RPMI8226 (cell line): ENCODE results near the gene MFAP3L.
"Not testable (repeated sequence)": the region's sequence is repeated elsewhere in the genome, so short reads cannot be mapped to it uniquely, and the experiment has no call there.

Source experiments
- DNase-seq: peaks from one replicate; pipeline ENCODE4 v3.0.0-alpha.2; 2015

The MFAP3L gene

DNA sequence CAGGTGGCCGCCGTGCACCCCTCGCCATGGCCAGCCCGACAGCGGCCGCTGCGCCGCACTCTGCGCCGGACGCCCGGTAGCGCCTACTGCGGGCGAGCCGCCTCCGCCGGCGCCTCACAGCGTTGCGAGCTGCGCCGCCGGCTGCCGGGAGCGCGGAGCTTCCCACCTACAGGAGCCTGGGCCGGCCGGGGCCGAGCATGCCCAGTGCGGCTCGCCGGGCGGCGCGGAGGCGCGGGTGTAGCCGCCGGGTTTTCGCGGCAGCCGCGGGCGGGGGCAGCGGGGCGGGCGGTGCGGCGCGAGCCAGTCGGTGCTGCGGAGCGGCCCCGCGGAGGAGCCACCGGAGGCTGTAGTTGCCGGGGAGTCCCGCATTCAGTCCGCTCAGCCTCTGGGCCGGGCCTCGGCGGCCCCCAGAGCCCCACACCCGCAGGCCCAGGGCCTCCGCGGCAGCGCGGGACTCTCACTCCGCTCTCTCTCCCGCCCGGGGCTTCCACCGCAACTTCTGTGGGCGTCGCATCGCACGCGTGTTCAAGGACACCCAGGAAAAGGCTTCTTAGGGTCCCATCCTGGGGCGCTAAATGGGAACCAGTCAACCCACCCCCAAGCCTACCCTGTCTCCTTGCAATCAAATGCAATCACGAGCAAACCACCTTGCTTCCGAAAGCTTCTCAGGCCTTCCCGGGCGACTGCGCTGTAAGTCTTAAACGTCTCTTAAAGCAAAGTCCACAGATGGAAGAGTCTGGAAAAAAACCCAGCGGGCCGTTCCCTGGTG is at the start of gene MFAP3L:
Gene MFAP3L, minus strand, starts transcription at position 143 of the 769 bp plus-strand sequence. CDS start 20,518 bp downstream, outside the sequence.
- DNase-seq, result peak; percentile 67

GRCh38 chr4:170071196-170071595 is 45.0 kb upstream of the MFAP3L start:
- DNase-seq, result no peak

- DNase-seq, result no peak
Observed at GRCh38 chr4:170068438-170069128, 42.4 kb upstream of the MFAP3L start.

DNA sequence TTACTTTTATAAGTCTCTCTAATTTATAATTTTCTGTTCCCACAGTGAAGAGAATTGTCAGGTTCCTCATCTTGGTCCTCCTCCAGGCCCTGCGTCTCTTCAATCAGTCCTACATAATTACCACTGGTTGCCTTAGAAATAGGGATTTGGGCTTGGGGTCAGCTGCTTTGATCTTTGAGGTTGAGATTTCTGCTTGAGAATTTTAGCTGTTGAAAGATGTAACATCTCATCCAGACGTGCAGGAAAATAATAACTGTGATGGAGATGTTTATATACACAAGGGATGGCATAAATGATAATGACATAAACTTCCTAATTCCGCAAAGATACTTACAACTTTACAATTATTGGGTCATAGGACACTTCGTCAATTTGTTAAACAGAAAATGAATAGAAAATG is 33.2 kb upstream of the MFAP3L start:
- no peak for DNase-seq

DNA sequence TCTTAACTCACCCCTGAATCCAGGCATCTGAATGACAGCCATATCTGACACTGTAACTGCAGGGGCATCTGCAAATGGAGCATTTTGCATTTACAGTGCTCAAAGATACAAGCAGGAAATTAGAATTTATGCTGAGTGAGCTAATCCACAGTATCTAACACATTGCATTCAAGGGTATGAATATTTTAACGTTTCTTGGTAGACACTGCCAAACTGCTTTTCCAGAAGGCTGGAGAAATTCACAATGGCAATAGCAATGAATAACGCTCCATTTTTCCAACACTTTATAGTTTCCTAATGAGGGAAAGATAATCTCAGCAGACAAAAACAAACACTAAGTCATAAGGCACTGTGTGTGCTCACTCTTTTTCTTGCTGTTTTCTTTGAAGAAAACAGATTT is 32.6 kb upstream of the MFAP3L start:
- no peak for DNase-seq

DNA sequence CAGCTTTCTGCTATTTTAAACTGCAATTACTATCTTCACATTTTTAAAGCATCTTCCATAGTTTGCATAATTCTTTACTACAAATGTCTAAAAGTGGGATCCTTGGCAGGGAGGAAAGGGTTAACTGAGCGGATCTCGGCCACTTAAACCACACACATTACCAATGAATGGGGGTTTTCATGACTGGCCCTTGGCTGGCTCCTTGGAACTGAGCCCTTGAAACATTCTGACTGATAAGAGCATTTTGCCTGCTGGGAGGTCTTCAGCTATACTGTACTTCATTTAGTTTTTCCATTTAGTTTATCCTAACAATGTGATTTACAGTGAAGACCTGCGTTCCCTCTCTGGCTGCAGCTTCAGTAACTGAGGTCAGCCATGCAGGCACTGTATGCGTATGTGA is 31.7 kb upstream of the MFAP3L start:
- DNase-seq, result no peak

DNA sequence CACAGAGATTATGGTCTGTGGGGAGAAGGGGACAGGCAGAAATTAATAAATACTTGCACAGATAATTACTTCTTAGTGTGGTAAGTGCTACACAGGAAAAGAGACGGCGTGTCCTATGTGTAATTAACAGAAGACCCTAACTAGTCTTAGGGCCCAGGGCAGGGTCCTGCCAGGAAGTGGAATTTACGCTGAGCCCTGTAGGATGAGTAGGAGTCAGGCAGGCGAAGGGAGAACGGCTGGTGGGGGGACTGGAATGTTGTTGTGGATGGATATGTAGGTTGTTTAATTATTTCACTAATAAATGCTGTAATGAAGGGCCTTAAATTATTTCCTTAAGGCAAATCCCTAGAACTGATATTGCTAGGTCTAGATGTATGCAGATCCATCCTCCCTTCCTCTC is 26.7 kb upstream of the MFAP3L start:
- no peak for DNase-seq

DNA sequence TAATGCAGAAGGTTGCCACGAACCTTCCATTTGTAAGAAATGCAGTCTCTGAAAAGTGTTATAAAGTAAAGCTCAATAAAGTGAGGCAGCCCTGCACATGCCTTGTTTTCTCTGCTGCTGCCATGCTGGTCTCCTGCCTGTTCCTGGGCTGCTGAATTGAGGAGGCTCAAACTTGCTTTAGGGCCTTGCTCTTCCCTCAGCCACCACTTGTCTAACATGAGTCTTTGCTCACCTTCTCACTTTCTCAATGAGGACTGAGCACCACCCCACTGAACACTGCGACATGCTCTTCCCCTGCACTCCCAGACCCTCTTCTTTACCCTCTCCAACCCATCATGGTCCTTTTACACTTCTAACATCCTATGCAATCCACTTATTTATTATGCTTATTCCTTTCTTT is 25.2 kb upstream of the MFAP3L start:
- DNase-seq, result no peak

- DNase-seq, result no peak
Observed at GRCh38 chr4:170049766-170050165, 23.6 kb upstream of the MFAP3L start.

- DNase-seq, result peak; percentile 44
Observed at GRCh38 chr4:170047771-170048354, 21.7 kb upstream of the MFAP3L start.

- DNase-seq, result not testable (repeated sequence)
Observed at GRCh38 chr4:170046156-170046555, 20.0 kb upstream of the MFAP3L start.

- DNase-seq, result no peak
Observed at GRCh38 chr4:170040031-170040680, 14.0 kb upstream of the MFAP3L start.

GRCh38 chr4:170038769-170039168 is 12.6 kb upstream of the MFAP3L start:
- DNase-seq, result no peak

DNA sequence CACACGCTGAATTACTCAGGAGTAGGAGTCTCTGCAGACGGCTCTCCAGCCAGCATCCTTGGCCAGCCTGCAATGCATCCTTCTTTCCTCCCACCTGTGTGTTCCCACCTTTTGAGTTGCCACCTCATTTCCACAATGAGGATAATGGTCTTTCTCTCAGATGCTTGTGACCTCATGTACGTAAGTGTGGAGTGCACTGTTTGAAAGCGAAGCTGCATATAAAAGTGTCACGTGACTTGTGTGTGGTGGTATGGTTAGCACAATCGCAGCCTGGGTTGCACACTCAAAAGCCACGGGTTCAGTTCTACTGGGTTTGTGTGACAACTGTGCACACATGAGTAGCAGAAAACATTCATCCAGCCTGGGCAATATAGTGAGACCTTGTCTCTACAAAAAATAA is 12.0 kb upstream of the MFAP3L start:
- no peak for DNase-seq

DNA sequence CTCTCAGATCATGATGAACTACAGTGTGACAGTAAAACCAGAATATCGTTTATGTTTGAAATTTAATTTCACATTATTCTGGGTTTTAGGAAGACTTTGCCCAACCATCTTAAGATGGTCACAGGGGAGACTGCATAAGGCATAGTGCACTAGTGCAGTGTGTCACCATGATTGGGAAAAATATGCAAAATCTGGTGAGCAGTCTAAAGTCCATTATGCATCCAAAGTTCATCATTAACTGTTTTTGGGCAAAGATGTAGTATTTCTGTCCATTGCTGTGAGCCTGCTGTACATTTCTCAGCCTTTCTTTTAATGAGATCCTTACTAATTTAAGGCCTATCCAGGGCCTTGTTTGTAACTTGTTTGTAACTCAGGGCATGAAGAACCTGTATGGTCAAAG is 11.3 kb upstream of the MFAP3L start:
- no peak for DNase-seq

DNA sequence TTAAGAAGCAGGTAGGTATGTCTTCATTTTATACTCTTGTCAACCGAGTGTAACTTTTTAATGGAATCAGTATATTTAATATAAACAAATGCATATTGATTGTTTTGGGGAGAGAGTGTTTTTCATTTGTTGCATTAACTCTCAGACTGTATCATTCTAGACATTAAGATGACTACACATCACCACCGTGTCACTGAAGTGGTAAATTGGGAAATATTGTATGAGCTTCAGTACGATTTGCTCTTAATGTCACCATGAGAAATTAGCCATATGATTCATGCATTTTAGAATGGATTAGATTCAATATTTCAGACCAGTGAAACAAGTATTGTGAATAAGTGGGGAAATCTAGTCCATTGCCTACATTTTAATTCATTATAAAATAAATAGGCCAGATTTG is 9.7 kb upstream of the MFAP3L start:
- no peak for DNase-seq

GRCh38 chr4:170035231-170035630 is 9.0 kb upstream of the MFAP3L start:
- DNase-seq, result no peak

DNA sequence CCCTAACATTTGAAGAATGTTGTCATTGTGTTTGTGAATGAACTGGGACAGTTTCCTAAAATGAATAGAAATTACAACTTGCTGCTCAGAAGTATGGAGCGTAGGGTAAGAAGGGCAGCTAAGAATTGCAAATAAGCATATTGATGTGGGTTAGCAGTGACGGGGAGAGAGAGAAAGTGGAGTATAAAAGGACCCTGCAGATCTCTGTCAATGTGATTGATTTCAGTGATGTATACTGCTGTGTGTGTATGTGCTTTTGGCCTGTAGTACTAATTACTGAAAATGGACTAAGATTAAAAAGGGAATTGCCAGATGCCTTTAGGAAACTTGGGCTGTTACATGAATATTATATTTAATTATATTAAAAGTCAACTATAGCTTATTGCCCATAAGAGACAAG is 7.8 kb upstream of the MFAP3L start:
- DNase-seq, result no peak

GRCh38 chr4:170030121-170030520 is 3.9 kb upstream of the MFAP3L start:
- DNase-seq, result no peak

DNA sequence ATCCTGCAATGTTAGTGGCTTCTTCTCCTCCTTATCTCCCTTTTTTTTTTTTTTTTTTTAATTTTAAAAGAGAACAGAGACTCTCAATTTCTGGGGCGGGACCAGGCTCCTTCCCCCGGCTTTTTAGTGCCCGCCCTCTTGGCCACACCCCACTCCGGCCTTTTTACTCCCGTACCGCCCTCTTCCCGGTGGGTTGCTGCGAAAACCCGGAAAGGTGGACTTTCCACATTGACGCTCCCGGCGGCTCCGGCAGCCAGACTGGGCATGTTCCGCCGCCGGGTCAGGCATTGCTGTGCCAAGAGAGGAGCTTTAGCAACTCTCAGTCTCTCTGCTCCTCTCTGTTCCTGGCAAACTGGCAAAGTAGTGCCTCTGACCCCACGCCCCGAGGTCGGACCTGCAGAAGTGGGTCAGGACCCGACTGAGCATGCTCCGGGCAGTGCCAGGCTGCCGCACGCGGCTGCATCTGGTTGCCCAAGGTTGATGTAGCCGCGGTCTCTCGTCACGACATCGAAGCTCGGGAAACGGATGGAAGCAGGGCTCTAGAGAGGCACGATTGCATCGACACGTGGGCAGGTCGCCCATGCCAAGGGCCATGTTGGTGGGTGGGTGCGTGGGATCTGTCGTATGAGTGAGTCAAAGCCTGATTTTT is 1.1 kb upstream of the MFAP3L start:
- peak; percentile 79 for DNase-seq

GRCh38 chr4:170025523-170026252 is 507 bp downstream of the MFAP3L start:
- no peak for DNase-seq

GRCh38 chr4:170022211-170022610 is 4.0 kb downstream of the MFAP3L start:
- no peak for DNase-seq
